Right kidney (tissue), 1 donor: Measurements from ENCODE around the gene NFATC4.
"Not testable (repeated sequence)": the region's sequence is repeated elsewhere in the genome, so short reads cannot be mapped to it uniquely, and the experiment has no call there.

Experiments used
- DNase-seq: peaks from one replicate; pipeline ENCODE4 v3.0.0-alpha.2; 2016

Gene NFATC4

GRCh38 chr14:24337824-24338175 is 30.2 kb upstream of the NFATC4 start:
- DNase-seq = no peak

GRCh38 chr14:24338843-24339242 is 29.1 kb upstream of the NFATC4 start:
- no peak for DNase-seq

GRCh38 chr14:24339284-24340151 is 28.5 kb upstream of the NFATC4 start, which contains the start of gene RIPK3:
RIPK3 (minus strand) TSS chr14:24339991; CDS start chr14:24339826, 165 bp downstream.
- peak; percentile 60 for DNase-seq

GRCh38 chr14:24340606-24341005 is 27.4 kb upstream of the NFATC4 start:
- DNase-seq = no peak

- no peak for DNase-seq
Measured at GRCh38 chr14:24342889-24343288, 25.1 kb upstream of the NFATC4 start.

GRCh38 chr14:24343795-24344660 is 24.0 kb upstream of the NFATC4 start:
- no peak for DNase-seq

- DNase-seq = no peak
Measured at GRCh38 chr14:24347134-24347533, 20.9 kb upstream of the NFATC4 start.

- DNase-seq = no peak
Measured at GRCh38 chr14:24348186-24348585, 19.8 kb upstream of the NFATC4 start.

GRCh38 chr14:24349742-24350141 is 18.2 kb upstream of the NFATC4 start:
- DNase-seq = no peak

GRCh38 chr14:24351517-24351916 is 16.5 kb upstream of the NFATC4 start:
- no peak for DNase-seq

- DNase-seq = no peak
Measured at GRCh38 chr14:24353559-24354481, 14.2 kb upstream of the NFATC4 start.

- not testable (repeated sequence) for DNase-seq
Measured at GRCh38 chr14:24354482-24354825, 13.5 kb upstream of the NFATC4 start.

- DNase-seq = no peak
Measured at GRCh38 chr14:24355009-24355408, 13.0 kb upstream of the NFATC4 start.

GRCh38 chr14:24356208-24356607 is 11.8 kb upstream of the NFATC4 start:
- DNase-seq = no peak

- no peak for DNase-seq
Measured at GRCh38 chr14:24360281-24360680, 7.7 kb upstream of the NFATC4 start.

- DNase-seq = no peak
Measured at GRCh38 chr14:24361326-24361725, 6.7 kb upstream of the NFATC4 start.

- DNase-seq = no peak
Measured at GRCh38 chr14:24362241-24362960, 5.6 kb upstream of the NFATC4 start.

- DNase-seq = no peak
Measured at GRCh38 chr14:24363401-24363800, 4.6 kb upstream of the NFATC4 start.

GRCh38 chr14:24364841-24365240 is 3.1 kb upstream of the NFATC4 start:
- DNase-seq = no peak

- peak; percentile 69 for DNase-seq
Measured at GRCh38 chr14:24365600-24366412, 2.2 kb upstream of the NFATC4 start.

GRCh38 chr14:24366413-24366720 is 1.6 kb upstream of the NFATC4 start:
- DNase-seq = no peak
